RWPE2 (cell line): Measurements from ENCODE around the gene CTNNA1.

Source experiments
- ATAC-seq: fragments of 200-7000 bp; cut with Tn5 transposase; 3 replicates; pipeline ENCODE4 v1.9.1; 2021; ENCODE audit warnings: low read depth
- DNase-seq: peaks from one replicate; pipeline ENCODE4 v3.0.0-alpha.2; 2020; ENCODE audit warnings: low spot score
- H3K27ac ChIP-seq: fragments of 450-650 bp; 2 replicates; pipeline ENCODE4 v1.5.1; 2017; ENCODE audit warnings: mild to moderate bottlenecking; ENCODE audit not compliant: poor library complexity, severe bottlenecking
- H3K27me3 ChIP-seq: fragments of 250-450 bp; sonication (Bioruptor Pico); 2 replicates; pipeline ENCODE4 v1.5.1; 2021; ENCODE audit warnings: mild to moderate bottlenecking, moderate library complexity; ENCODE audit not compliant: insufficient read depth, poor library complexity, severe bottlenecking
- H3K36me3 ChIP-seq: fragments of 250-450 bp; sonication (Bioruptor Pico); 2 replicates; pipeline ENCODE4 v1.5.1; 2020; ENCODE audit warnings: low read depth, mild to moderate bottlenecking, moderate library complexity
- H3K4me1 ChIP-seq: fragments of 250-450 bp; sonication (Bioruptor Pico); 2 replicates; pipeline ENCODE4 v1.5.1; 2021; ENCODE audit warnings: mild to moderate bottlenecking, moderate library complexity; ENCODE audit not compliant: insufficient read depth, poor library complexity, severe bottlenecking
- H3K4me3 ChIP-seq: fragments of 250-450 bp; sonication (Bioruptor Pico); 2 replicates; pipeline ENCODE4 v1.5.1; 2021; ENCODE audit warnings: mild to moderate bottlenecking, moderate library complexity; ENCODE audit not compliant: severe bottlenecking
- H3K9me3 ChIP-seq: fragments of 250-450 bp; sonication (Bioruptor Pico); 2 replicates; pipeline ENCODE4 v1.5.1; 2021; ENCODE audit warnings: mild to moderate bottlenecking, moderate library complexity; ENCODE audit not compliant: severe bottlenecking
- TF ChIP-seq, protein P1 (sequence below): fragments of 450-650 bp; IDR thresholded peaks from one replicate; pipeline ENCODE4 v1.5.1; 2017; ENCODE audit warnings: mild to moderate bottlenecking, moderate library complexity; ENCODE audit not compliant: poor library complexity, severe bottlenecking

The CTNNA1 gene

DNA sequence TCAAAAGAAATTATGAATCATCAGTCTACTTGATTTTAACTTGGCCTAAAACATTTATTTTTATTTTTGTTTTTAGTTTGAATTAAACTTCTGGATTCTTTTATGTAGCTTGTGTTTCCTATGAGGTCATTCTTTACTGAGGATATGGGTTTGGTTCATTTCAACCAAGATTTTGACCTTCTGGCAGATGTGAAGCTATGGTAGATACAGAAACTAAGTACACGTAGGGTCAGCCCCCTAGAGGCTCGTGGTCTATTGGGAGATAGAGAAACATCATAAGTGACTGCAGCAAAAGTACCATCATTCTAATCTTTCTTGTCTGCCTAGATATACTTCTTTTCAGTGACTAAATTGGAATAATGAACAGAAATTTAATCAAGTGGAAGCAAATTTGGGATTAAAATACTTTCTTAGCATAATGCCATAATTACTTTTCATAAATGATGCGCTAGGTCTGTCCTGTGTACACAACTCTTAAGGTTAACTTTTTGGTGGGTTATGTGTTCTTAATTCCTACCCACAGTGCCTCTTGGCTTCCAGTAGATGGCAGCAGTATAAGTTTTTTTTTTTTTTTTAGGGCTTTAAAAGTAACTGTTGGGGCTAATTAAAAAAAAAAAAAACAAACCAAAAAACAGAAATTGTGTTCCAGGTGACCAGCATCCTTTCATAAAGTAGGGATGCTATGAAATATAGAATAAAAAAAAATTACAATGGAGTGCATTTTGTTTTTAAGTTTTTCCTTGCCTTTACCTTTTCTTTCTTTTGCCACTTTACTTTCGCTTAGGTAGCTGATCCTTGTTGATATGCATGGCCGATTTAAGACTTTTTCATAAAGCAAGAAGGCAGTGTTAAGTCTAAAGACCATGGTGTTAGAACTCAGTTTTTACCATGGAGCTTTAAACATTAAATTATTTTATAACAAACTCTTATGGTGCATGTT, 72.0 kb downstream of the CTNNA1 start:
- H3K4me1 ChIP-seq: no peaks in the 10 kb centered on the region
- ATAC-seq (peak; percentile 66; the same call in 2 of the 3 replicates), DNase-seq (no peak)
- H3K27me3 ChIP-seq: no peaks in the 10 kb centered on the region
- TF ChIP-seq, protein P1, sequence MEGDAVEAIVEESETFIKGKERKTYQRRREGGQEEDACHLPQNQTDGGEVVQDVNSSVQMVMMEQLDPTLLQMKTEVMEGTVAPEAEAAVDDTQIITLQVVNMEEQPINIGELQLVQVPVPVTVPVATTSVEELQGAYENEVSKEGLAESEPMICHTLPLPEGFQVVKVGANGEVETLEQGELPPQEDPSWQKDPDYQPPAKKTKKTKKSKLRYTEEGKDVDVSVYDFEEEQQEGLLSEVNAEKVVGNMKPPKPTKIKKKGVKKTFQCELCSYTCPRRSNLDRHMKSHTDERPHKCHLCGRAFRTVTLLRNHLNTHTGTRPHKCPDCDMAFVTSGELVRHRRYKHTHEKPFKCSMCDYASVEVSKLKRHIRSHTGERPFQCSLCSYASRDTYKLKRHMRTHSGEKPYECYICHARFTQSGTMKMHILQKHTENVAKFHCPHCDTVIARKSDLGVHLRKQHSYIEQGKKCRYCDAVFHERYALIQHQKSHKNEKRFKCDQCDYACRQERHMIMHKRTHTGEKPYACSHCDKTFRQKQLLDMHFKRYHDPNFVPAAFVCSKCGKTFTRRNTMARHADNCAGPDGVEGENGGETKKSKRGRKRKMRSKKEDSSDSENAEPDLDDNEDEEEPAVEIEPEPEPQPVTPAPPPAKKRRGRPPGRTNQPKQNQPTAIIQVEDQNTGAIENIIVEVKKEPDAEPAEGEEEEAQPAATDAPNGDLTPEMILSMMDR: peak; percentile 88
- no peak overlapping the region for H3K27ac ChIP-seq
- no peak overlapping the region for H3K4me3 ChIP-seq
- no peaks in the 10 kb centered on the region for H3K9me3 ChIP-seq
- peaks cover 87% of the 10 kb centered on the region for H3K36me3 ChIP-seq

DNA sequence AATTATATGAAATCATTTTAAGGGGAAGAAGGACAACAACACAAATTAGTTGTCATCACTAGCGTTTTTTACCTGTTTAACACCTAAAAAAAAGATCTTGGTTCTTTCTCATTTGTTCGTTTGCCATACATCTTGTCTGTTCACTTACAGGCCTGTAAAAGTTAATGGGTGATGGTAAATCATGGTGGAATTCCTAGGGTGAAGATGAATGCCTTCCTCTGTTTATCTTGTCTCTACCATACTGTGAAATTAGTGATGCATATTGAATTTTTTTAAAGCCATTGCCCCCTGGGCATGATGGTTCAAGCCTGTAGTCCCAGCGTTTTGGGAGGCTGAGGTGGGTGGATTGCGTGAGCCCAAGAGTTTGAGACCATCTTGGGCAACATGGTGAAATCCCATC, 75.3 kb downstream of the CTNNA1 start:
- H3K9me3 ChIP-seq: no peaks in the 10 kb centered on the region
- DNase-seq: no peak
- peaks cover 88% of the 10 kb centered on the region for H3K36me3 ChIP-seq
- no peak overlapping the region for H3K4me3 ChIP-seq
- no peak for ATAC-seq
- no peaks in the 10 kb centered on the region for H3K4me1 ChIP-seq
- TF ChIP-seq, protein P1: no peak
- H3K27ac ChIP-seq: no peak overlapping the region
- no peaks in the 10 kb centered on the region for H3K27me3 ChIP-seq

DNA sequence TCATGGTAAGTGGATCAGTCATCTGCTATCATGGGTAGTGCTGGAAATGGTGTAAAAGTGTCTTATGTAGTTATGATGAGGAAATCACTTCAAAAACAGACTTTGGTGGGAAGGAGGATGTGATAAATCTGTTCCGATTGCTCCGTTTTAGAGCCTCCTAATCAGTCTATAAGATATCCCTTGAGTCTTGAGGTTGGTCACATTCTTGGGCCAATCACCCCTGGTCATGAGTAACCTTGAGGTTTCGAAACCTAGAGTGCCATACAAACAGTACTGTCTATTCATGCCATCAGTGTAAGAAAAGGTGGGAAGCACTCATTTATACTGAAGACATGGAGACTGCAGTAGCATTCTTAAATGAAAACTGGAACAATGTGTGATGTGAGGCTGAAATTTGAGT, 76.1 kb downstream of the CTNNA1 start:
- Histone ChIP-seq H3K4me3 (no peak overlapping the region), H3K9me3 (peaks cover 7% of the 10 kb centered on the region), H3K27me3 (no peaks in the 10 kb centered on the region), H3K36me3 (peaks cover 91% of the 10 kb centered on the region), H3K27ac (no peak overlapping the region), H3K4me1 (no peaks in the 10 kb centered on the region)
- ATAC-seq (peak; percentile 69), DNase-seq (no peak)
- TF ChIP-seq, protein P1: no peak

DNA sequence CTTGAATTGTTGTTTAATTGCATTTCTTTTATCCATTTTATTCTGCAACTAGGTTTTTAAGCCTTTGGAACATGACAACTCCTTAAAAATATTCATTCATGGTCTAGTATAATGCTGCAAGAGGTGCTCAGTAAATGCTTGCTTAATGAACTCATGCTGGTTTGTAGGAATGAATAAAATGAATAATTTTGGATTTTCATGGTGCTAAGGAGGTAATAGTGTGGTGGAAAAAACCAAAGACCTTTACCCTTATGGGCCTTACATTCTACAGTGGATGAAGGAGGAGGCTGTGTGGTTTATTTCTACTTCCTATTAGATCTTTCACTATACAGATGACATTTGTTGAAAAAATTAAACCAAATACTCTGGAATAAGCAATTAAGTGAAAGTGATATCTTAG, 78.5 kb downstream of the CTNNA1 start:
- no peak overlapping the region for H3K27ac ChIP-seq
- TF ChIP-seq, protein P1: no peak
- peaks cover 71% of the 10 kb centered on the region for H3K36me3 ChIP-seq
- H3K9me3 ChIP-seq: peaks cover 7% of the 10 kb centered on the region
- DNase-seq (no peak), ATAC-seq (no peak)
- no peaks in the 10 kb centered on the region for H3K4me1 ChIP-seq
- H3K27me3 ChIP-seq: no peaks in the 10 kb centered on the region
- no peak overlapping the region for H3K4me3 ChIP-seq

DNA sequence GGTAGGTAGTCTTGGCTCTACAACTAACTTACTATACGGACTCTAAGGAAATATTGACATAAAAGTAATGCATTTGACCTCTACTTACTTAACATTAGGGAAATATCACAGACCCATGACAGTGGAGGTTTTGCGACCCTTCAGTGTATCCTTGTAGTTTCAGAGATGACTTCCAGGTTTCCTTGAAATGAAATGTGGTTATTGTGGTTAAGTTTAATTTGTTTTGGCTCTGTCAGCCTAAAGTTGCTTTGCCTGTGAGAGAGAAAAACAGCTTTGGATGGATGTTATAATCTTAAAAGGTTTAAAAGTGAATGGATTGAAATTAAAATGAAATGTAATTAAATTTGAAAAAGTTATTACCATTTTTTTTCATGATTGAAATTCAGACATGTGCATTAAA, 79.0 kb downstream of the CTNNA1 start:
- Histone ChIP-seq H3K27ac (no peak overlapping the region), H3K4me3 (no peak overlapping the region), H3K27me3 (no peaks in the 10 kb centered on the region), H3K4me1 (no peaks in the 10 kb centered on the region), H3K9me3 (peaks cover 7% of the 10 kb centered on the region), H3K36me3 (peaks cover 66% of the 10 kb centered on the region)
- ATAC-seq: no peak
- DNase-seq: no peak
- TF ChIP-seq, protein P1: no peak
